GM15510 (cell line): ENCODE data around the gene SRI.

ENCODE experiments used
- POLR2A ChIP-seq: IDR thresholded peaks from 3 replicates; pipeline ENCODE4 v1.6.1; 2011; ENCODE audit warnings: borderline replicate concordance; ENCODE audit not compliant: insufficient read length; ENCODE audit errors: extremely low read depth

The SRI gene

GRCh38 chr7:88206254-88206653 is 13.6 kb downstream of the SRI start:
- TF ChIP-seq POLR2A, result no peak

GRCh38 chr7:88205179-88205578 is 14.7 kb downstream of the SRI start:
- no peak for TF ChIP-seq POLR2A

- TF ChIP-seq POLR2A, result no peak
These were observed 15.2 kb downstream of the SRI start for GRCh38 chr7:88204525-88205110.

GRCh38 chr7:88203401-88203800 is 16.4 kb downstream of the SRI start:
- TF ChIP-seq POLR2A, result no peak

- no peak for TF ChIP-seq POLR2A
These were observed 17.0 kb downstream of the SRI start for GRCh38 chr7:88202799-88203198.

GRCh38 chr7:88202278-88202677 is 17.6 kb downstream of the SRI start:
- TF ChIP-seq POLR2A, result no peak

GRCh38 chr7:88201305-88201704 is 18.5 kb downstream of the SRI start:
- TF ChIP-seq POLR2A, result no peak

GRCh38 chr7:88200789-88201188 is 19.0 kb downstream of the SRI start:
- no peak for TF ChIP-seq POLR2A

GRCh38 chr7:88200261-88200660 is 19.6 kb downstream of the SRI start:
- TF ChIP-seq POLR2A, result no peak

- TF ChIP-seq POLR2A, result no peak
These were observed 27.9 kb downstream of the SRI start for GRCh38 chr7:88191911-88192310.

- TF ChIP-seq POLR2A, result no peak
These were observed 34.2 kb downstream of the SRI start for GRCh38 chr7:88185650-88186049.

GRCh38 chr7:88184848-88185304 is 35.0 kb downstream of the SRI start:
- no peak for TF ChIP-seq POLR2A

GRCh38 chr7:88183051-88183450 is 36.8 kb downstream of the SRI start:
- TF ChIP-seq POLR2A, result no peak

- no peak for TF ChIP-seq POLR2A
These were observed 43.6 kb downstream of the SRI start for GRCh38 chr7:88176190-88176589.

- no peak for TF ChIP-seq POLR2A
These were observed 47.0 kb downstream of the SRI start for GRCh38 chr7:88172842-88173241.

- no peak for TF ChIP-seq POLR2A
These were observed 50.0 kb downstream of the SRI start for GRCh38 chr7:88169717-88170320.
